PFSK-1 (cell line): ENCODE data around the gene TNS3.

Source experiments
- FOXP2 ChIP-seq: optimal IDR thresholded peaks from 2 replicates; pipeline ENCODE3; 2011; ENCODE audit warnings: borderline replicate concordance, control low read depth, inconsistent platforms; ENCODE audit not compliant: insufficient read depth; ENCODE audit errors: extremely low read length, extremely low read depth
- POLR2AphosphoS5 ChIP-seq: IDR thresholded peaks from 2 replicates; pipeline ENCODE4 v1.6.1; 2012; ENCODE audit warnings: low read depth, mild to moderate bottlenecking, control low read depth, low read length, moderate library complexity
- REST ChIP-seq, 2 experiments: IDR thresholded peaks; 2 replicates each; pipeline versions ENCODE4 v1.6.1 to v1.8.0; 2011 to 2012; ENCODE audit warnings: low read depth in 2 of 2, low read length in 2 of 2, control low read depth in 1 of 2, inconsistent platforms in 1 of 2, mild to moderate bottlenecking in 1 of 2, moderate library complexity in 1 of 2; ENCODE audit not compliant: insufficient read depth in 1 of 2
- SIN3A ChIP-seq: IDR thresholded peaks from 2 replicates; pipeline ENCODE4 v1.6.1; 2012; ENCODE audit warnings: mild to moderate bottlenecking, low read length, moderate library complexity, borderline replicate concordance; ENCODE audit not compliant: insufficient read depth
- TAF1 ChIP-seq: IDR thresholded peaks from 2 replicates; pipeline ENCODE4 v1.6.1; 2012; ENCODE audit warnings: low read length, control low read depth, borderline replicate concordance; ENCODE audit not compliant: insufficient read depth

The TNS3 gene

GRCh38 chr7:47384755-47385535, 197.0 kb downstream of the TNS3 start:
- TF ChIP-seq TAF1 (no peak), POLR2AphosphoS5 (no peak), REST (IDR thresholded peaks at IDR 0.05; ENCODE audit: insufficient read depth in 1 of 2, low read depth in 2 of 2, low read length in 2 of 2) (no peak), SIN3A (no peak)

- TF ChIP-seq TAF1 = no peak
- TF ChIP-seq FOXP2 = no peak
- TF ChIP-seq REST (IDR thresholded peaks at IDR 0.05; ENCODE audit: insufficient read depth in 1 of 2, low read depth in 2 of 2, low read length in 2 of 2) = no peak
- TF ChIP-seq POLR2AphosphoS5 = no peak
- TF ChIP-seq SIN3A = no peak
These were observed 198.0 kb downstream of the TNS3 start for GRCh38 chr7:47383696-47384445.

GRCh38 chr7:47383072-47383471, 198.8 kb downstream of the TNS3 start:
- TF ChIP-seq TAF1 = no peak
- no peak for TF ChIP-seq REST (IDR thresholded peaks at IDR 0.05; ENCODE audit: insufficient read depth in 1 of 2, low read depth in 2 of 2, low read length in 2 of 2)
- TF ChIP-seq SIN3A = no peak
- no peak for TF ChIP-seq POLR2AphosphoS5
- no peak for TF ChIP-seq FOXP2

GRCh38 chr7:47382200-47382599, 199.7 kb downstream of the TNS3 start:
- TF ChIP-seq TAF1 (no peak), SIN3A (no peak), POLR2AphosphoS5 (no peak), FOXP2 (no peak), REST (IDR thresholded peaks at IDR 0.05; ENCODE audit: insufficient read depth in 1 of 2, low read depth in 2 of 2, low read length in 2 of 2) (no peak)
